Mesenchymal stem cell (in vitro differentiated cells and primary cell): ENCODE results near the gene RAC3.

Experiments
- DNase-seq: peaks from one replicate; pipeline ENCODE4 v3.0.0-alpha.2; 2013
- H2AFZ ChIP-seq: one replicate; pipeline ENCODE4 v1.6.1; 2013; ENCODE audit warnings: low read depth, mild to moderate bottlenecking, control low read depth, inconsistent platforms, low read length, moderate library complexity
- H2AK5ac ChIP-seq: 2 replicates; pipeline ENCODE4 v1.6.1; 2013; ENCODE audit warnings: low read length, moderate library complexity, mild to moderate bottlenecking, inconsistent platforms; ENCODE audit not compliant: severe bottlenecking
- H2BK120ac ChIP-seq: one replicate; pipeline ENCODE4 v1.6.1; 2013; ENCODE audit warnings: low read depth, mild to moderate bottlenecking, inconsistent platforms, low read length, moderate library complexity
- H2BK12ac ChIP-seq, 2 experiments: one replicate each; pipeline ENCODE4 v1.6.1; 2013; ENCODE audit warnings: inconsistent platforms in 2 of 2, low read length in 2 of 2, mild to moderate bottlenecking in 2 of 2, moderate library complexity in 2 of 2, control low read depth in 1 of 2
- H2BK15ac ChIP-seq: one replicate; pipeline ENCODE4 v1.6.1; 2013; ENCODE audit warnings: mild to moderate bottlenecking, low read depth, inconsistent platforms; ENCODE audit not compliant: poor library complexity, severe bottlenecking
- H2BK5ac ChIP-seq: 2 replicates; pipeline ENCODE4 v1.6.1; 2013; ENCODE audit warnings: low read depth, mild to moderate bottlenecking, low read length, control low read depth, inconsistent platforms; ENCODE audit not compliant: poor library complexity, severe bottlenecking
- H3K14ac ChIP-seq, 2 experiments: one replicate each; pipeline ENCODE4 v1.6.1; 2013; ENCODE audit warnings: inconsistent platforms in 2 of 2, low read length in 2 of 2, control low read depth in 1 of 2, mild to moderate bottlenecking in 1 of 2, moderate library complexity in 1 of 2
- H3K18ac ChIP-seq, 2 experiments: one replicate each; pipeline ENCODE4 v1.6.1; 2013; ENCODE audit warnings: inconsistent platforms in 2 of 2, low read length in 2 of 2, control low read depth in 1 of 2, low read depth in 1 of 2, mild to moderate bottlenecking in 1 of 2
- H3K23ac ChIP-seq, 2 experiments: one replicate each; pipeline ENCODE4 v1.6.1; 2013; ENCODE audit warnings: inconsistent platforms in 2 of 2, low read length in 2 of 2, mild to moderate bottlenecking in 2 of 2, moderate library complexity in 2 of 2, control low read depth in 1 of 2
- H3K27ac ChIP-seq: 2 replicates; pipeline ENCODE4 v1.5.1; 2013; ENCODE audit warnings: mild to moderate bottlenecking, moderate library complexity, low read length, control low read depth, inconsistent platforms; ENCODE audit not compliant: poor library complexity, severe bottlenecking
- H3K27me3 ChIP-seq, 2 experiments: 2 replicates each; pipeline versions ENCODE4 v1.6.1 to v1.7.0; 2013; ENCODE audit warnings: low read length in 2 of 2, mild to moderate bottlenecking in 2 of 2, moderate library complexity in 2 of 2, control low read depth in 1 of 2, inconsistent platforms in 1 of 2; ENCODE audit not compliant: control insufficient read depth in 1 of 2, insufficient read depth in 1 of 2
- H3K36me3 ChIP-seq, 2 experiments: 2 replicates each; pipeline versions ENCODE4 v1.6.1 to v1.7.0; 2013; ENCODE audit warnings: low read length in 2 of 2, control low read depth in 1 of 2, inconsistent platforms in 1 of 2, low read depth in 1 of 2, mild to moderate bottlenecking in 1 of 2; ENCODE audit not compliant: insufficient read depth in 2 of 2, control insufficient read depth in 1 of 2
- H3K4ac ChIP-seq, 2 experiments: one replicate each; pipeline ENCODE4 v1.6.1; 2013; ENCODE audit warnings: inconsistent platforms in 2 of 2, low read length in 2 of 2, mild to moderate bottlenecking in 2 of 2, moderate library complexity in 2 of 2, control low read depth in 1 of 2, low read depth in 1 of 2
- H3K4me1 ChIP-seq: 2 replicates; pipeline ENCODE4 v1.6.1; 2013; ENCODE audit warnings: low read depth, low read length, control low read depth; ENCODE audit not compliant: control insufficient read depth, insufficient read depth
- H3K4me2 ChIP-seq: 2 replicates; pipeline ENCODE4 v1.6.1; 2013; ENCODE audit warnings: low read length, mild to moderate bottlenecking, inconsistent platforms; ENCODE audit not compliant: poor library complexity, severe bottlenecking
- H3K4me3 ChIP-seq, 2 experiments: 2 replicates each; pipeline versions ENCODE4 v1.5.1 to v1.7.0; 2013; ENCODE audit warnings: low read length in 2 of 2, mild to moderate bottlenecking in 2 of 2, control low read depth in 1 of 2, low read depth in 1 of 2; ENCODE audit not compliant: insufficient read depth in 1 of 2
- H3K79me1 ChIP-seq: replicated peaks from 2 replicates; pipeline ENCODE4 v1.6.1; 2013; ENCODE audit warnings: mild to moderate bottlenecking, control low read depth, low read length, inconsistent platforms; ENCODE audit not compliant: poor library complexity, severe bottlenecking
- H3K9ac ChIP-seq: 2 replicates; pipeline ENCODE4 v1.7.0; 2013; ENCODE audit warnings: mild to moderate bottlenecking, low read length, moderate library complexity
- H3K9me3 ChIP-seq: 2 replicates; pipeline ENCODE4 v1.7.0; 2013; ENCODE audit warnings: mild to moderate bottlenecking, low read length; ENCODE audit not compliant: control insufficient read depth
- H4K8ac ChIP-seq: one replicate; pipeline ENCODE4 v1.6.1; 2013; ENCODE audit warnings: inconsistent platforms, mild to moderate bottlenecking, low read length, moderate library complexity
- H4K91ac ChIP-seq: one replicate; pipeline ENCODE4 v1.6.1; 2013; ENCODE audit warnings: mild to moderate bottlenecking, low read length, inconsistent platforms
- WGBS: methylation state at CpG from one replicate; pipeline ENCODE4 v1.1.7; 2013; ENCODE audit warnings: mixed read lengths; 5-methylcytosine and 5-hydroxymethylcytosine counted together

The RAC3 gene

GRCh38 chr17:82076018-82076784, 44.7 kb downstream of the RAC3 start:
- H4K91ac ChIP-seq: no peak overlapping the region
- no peak overlapping the region for H3K4ac ChIP-seq
- H3K18ac ChIP-seq: no peak overlapping the region
- H3K4me3 ChIP-seq: no peak overlapping the region
- no peak overlapping the region for H2BK120ac ChIP-seq
- 89% methylated on average over 25 of the region's 25 CpGs for WGBS
- no peaks in the 10 kb centered on the region for H3K9me3 ChIP-seq
- H2AFZ ChIP-seq: no peak overlapping the region
- no peak for DNase-seq
- H3K27me3 ChIP-seq: no peaks in the 10 kb centered on the region
- no peak overlapping the region for H2BK15ac ChIP-seq
- H3K36me3 ChIP-seq: peaks cover 31 to 47% of the 10 kb centered on the region in 2 experiments
- H3K27ac ChIP-seq: no peak overlapping the region
- no peak overlapping the region for H2AK5ac ChIP-seq
- peak overlapping the region; percentile 7 for H4K8ac ChIP-seq
- H3K9ac ChIP-seq: no peak overlapping the region
- H3K14ac ChIP-seq: no peak overlapping the region
- no peak overlapping the region for H3K4me2 ChIP-seq
- no peak overlapping the region for H2BK12ac ChIP-seq
- H3K4me1 ChIP-seq: peaks cover 3% of the 10 kb centered on the region
- no peak overlapping the region for H3K23ac ChIP-seq
- H3K79me1 ChIP-seq: peaks cover 10% of the 10 kb centered on the region
- H2BK5ac ChIP-seq: no peak overlapping the region

GRCh38 chr17:82076785-82077591, 45.5 kb downstream of the RAC3 start:
- H3K27ac ChIP-seq: no peak overlapping the region
- DNase-seq: no peak
- no peak overlapping the region for H3K4ac ChIP-seq
- no peak overlapping the region for H3K9ac ChIP-seq
- peaks cover 12% of the 10 kb centered on the region for H3K79me1 ChIP-seq
- no peak overlapping the region for H2BK15ac ChIP-seq
- H2BK120ac ChIP-seq: no peak overlapping the region
- no peak overlapping the region for H3K4me3 ChIP-seq
- no peak overlapping the region for H4K91ac ChIP-seq
- H3K23ac ChIP-seq: no peak overlapping the region
- no peak overlapping the region for H2AFZ ChIP-seq
- no peak overlapping the region for H4K8ac ChIP-seq
- H2AK5ac ChIP-seq: no peak overlapping the region
- H3K36me3 ChIP-seq: peaks cover 37 to 55% of the 10 kb centered on the region in 2 experiments
- no peak overlapping the region for H3K4me2 ChIP-seq
- WGBS: 88% methylated on average over 21 of the region's 21 CpGs
- no peaks in the 10 kb centered on the region for H3K9me3 ChIP-seq
- H3K27me3 ChIP-seq: no peaks in the 10 kb centered on the region
- H3K14ac ChIP-seq: no peak overlapping the region
- H3K4me1 ChIP-seq: peaks cover 3% of the 10 kb centered on the region
- H3K18ac ChIP-seq: no peak overlapping the region
- H2BK12ac ChIP-seq: no peak overlapping the region
- H2BK5ac ChIP-seq: no peak overlapping the region

- Histone ChIP-seq H3K4me3 (no peak overlapping the region), H4K91ac (peak overlapping the region; percentile 40), H3K27me3 (no peaks in the 10 kb centered on the region), H2BK5ac (no peak overlapping the region), H2AFZ (no peak overlapping the region), H4K8ac (peak overlapping the region; percentile 84), H3K4me1 (peaks cover 3% of the 10 kb centered on the region), H3K79me1 (peaks cover 19% of the 10 kb centered on the region), H2BK15ac (peak overlapping the region; percentile 41), H3K18ac (no peak overlapping the region), H3K9me3 (no peaks in the 10 kb centered on the region), H3K4ac (no peak overlapping the region), H3K9ac (no peak overlapping the region), H3K27ac (no peak overlapping the region), H3K14ac (no peak overlapping the region), H3K23ac (no peak overlapping the region), H2BK12ac (no peak overlapping the region), H3K4me2 (no peak overlapping the region), H2AK5ac (no peak overlapping the region), H3K36me3 (peaks cover 45 to 63% of the 10 kb centered on the region in 2 experiments), H2BK120ac (no peak overlapping the region)
- WGBS: 88% methylated on average over 28 of the region's 28 CpGs
- DNase-seq: no peak
These were observed 46.3 kb downstream of the RAC3 start for GRCh38 chr17:82077617-82078358.

GRCh38 chr17:82078433-82078832, 47.0 kb downstream of the RAC3 start:
- H2BK12ac ChIP-seq: no peak overlapping the region
- H3K18ac ChIP-seq: no peak overlapping the region
- H4K91ac ChIP-seq: no peak overlapping the region
- no peak overlapping the region for H3K23ac ChIP-seq
- H2BK15ac ChIP-seq: no peak overlapping the region
- no peak overlapping the region for H2BK120ac ChIP-seq
- WGBS: 97% methylated on average over 17 of the region's 18 CpGs
- H2BK5ac ChIP-seq: no peak overlapping the region
- no peak overlapping the region for H3K4ac ChIP-seq
- H3K9me3 ChIP-seq: no peaks in the 10 kb centered on the region
- H3K36me3 ChIP-seq: peaks cover 51 to 69% of the 10 kb centered on the region in 2 experiments
- no peak for DNase-seq
- H2AFZ ChIP-seq: no peak overlapping the region
- no peak overlapping the region for H3K4me2 ChIP-seq
- no peak overlapping the region for H3K27ac ChIP-seq
- no peak overlapping the region for H3K14ac ChIP-seq
- H2AK5ac ChIP-seq: no peak overlapping the region
- no peak overlapping the region for H4K8ac ChIP-seq
- no peak overlapping the region for H3K4me3 ChIP-seq
- peaks cover 3% of the 10 kb centered on the region for H3K4me1 ChIP-seq
- no peaks in the 10 kb centered on the region for H3K27me3 ChIP-seq
- no peak overlapping the region for H3K9ac ChIP-seq
- H3K79me1 ChIP-seq: peaks cover 25% of the 10 kb centered on the region
